Measurements from ENCODE around the gene OTOA. TPM values are rescaled to one million over a fixed set of nuclear protein-coding genes. Genes with fewer than 3 reads are reported as not detected.

OTOA gene
- total RNA-seq, 1 donor from 2014 or later: 0.11 TPM

DNA sequence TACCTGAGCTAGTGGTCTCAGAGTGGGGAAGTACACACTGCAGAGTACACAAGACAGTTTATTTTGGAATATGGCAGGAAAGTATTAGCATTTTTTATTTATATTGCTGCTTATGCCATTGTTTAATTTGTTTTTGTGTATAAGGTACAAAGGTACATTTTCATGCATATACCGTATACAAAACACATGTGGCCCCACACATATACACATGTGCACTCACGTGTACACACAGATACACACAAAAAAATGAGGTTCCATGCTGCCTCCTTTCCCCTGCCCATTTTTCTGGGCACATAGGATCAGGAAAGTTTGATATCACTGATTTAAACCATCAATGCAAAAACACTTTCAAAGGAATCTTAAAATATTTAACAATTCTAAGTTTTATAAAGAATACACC lies 24.3 kb upstream of the OTOA start:
- intact Hi-C loops (cut with micrococcal nuclease): no loop called here

DNA sequence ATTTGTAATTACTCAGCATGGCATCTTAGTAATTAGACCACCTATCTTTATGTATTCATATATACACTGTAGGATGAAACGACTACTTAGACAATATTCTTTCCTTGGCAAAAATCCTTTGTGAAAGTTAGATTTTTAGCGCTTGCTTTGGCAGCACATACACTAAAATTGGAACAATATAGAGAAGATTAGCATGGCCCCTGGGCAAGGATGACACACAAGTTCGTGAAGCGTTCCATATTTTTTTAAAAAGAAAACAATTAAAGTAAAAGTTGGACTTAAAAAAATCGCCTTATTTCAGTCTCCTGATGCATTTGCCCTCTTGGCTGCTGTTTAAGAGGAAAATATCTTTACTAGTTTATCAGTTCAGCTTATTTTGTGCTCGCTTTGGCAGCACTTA lies 21.9 kb upstream of the OTOA start:
- intact Hi-C loops (cut with micrococcal nuclease): loop anchor here (10.0 kb wide), 1 partner anchor 137 kb away; no protein-coding TSS in a partner anchor

DNA sequence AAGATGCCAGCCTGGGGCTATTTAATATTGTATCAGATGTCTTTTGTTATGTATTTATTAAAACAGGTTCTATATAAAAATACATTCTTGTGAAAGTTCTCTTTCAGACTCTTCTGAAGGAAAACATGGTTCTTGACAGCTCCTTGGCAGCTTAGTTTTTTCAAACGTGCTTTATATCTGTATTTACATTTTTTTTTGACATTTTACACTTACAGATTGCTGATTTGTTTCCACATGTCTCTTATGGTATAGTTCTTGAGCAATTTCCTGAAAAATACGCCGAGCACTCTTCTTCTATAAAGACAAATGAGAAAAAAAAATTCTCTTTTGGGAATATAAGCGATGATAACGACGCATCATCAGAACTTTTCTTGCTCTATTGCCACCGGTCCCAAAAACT lies 20.9 kb upstream of the OTOA start:
- intact Hi-C loops (cut with micrococcal nuclease): loop anchor here (10.0 kb wide), 1 partner anchor 138 kb away; no protein-coding TSS in a partner anchor

DNA sequence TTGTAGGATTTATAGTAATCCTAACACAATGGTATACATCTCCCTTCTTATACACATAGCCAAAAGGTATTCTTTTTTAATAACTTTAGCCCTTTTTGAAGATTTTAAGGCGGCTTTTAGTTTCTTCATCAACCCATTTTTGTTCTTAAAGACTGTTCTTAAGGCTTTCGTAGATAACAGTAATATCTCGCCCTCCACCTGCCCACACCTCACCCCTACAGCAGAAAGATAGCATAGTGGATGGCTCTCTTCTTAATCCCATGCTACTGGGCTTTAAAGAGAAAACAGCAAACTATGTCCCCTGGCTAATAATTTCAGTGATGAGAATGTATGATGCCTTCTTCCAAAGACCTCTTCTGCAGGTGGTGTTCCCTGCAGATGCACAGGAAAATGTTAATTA lies 20.0 kb upstream of the OTOA start:
- intact Hi-C loops (cut with micrococcal nuclease): loop anchor here (10.0 kb wide), 1 partner anchor 139 kb away; no protein-coding TSS in a partner anchor

DNA sequence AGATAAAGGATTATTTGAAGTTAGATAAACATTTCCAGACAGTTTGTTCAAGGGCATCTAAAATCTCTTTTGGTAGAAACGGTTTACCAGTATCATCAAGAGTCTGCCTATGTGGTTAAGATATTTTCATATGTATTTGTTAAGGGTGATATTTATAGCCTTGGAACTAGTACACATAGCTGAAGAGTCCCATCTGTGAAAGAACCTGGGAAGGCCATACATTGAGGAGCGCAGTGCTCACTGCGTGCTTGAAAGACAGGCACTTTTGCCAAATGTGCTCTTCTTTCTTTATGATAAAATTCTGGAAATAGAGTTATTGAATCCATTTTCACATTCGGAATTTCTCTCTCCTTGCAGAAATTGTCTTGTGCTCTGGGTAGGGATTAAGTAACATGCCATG lies 19.1 kb upstream of the OTOA start:
- intact Hi-C loops (cut with micrococcal nuclease): loop anchor here (1.0 to 10.0 kb wide), 5 partner anchors 45 to 653 kb away; partner anchors contain the start of genes METTL9, POLR3E and UQCRC2

DNA sequence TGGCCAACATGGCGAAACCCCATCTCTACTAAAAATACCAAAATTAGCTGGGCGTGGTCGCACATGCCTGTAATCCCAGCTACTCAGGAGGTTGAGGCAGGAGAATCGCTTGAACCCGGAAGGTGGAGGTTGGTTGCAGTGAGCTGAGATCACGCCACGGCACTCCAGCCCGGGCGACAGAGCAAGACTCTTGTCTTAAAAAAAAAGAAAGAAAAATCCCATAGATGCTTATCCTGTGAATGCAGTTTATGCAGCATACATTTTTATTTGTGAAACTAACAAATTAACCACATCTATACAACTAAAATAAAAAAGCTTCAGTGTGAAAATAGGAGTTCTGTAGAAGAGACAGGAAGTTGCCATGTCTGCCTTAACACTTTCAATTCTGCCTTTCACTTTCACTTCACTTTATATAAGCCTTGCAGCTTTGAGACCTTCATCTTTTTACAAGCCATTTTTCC lies 18.5 kb upstream of the OTOA start:
- intact Hi-C loops (cut with micrococcal nuclease): loop anchor here (1.0 to 10.0 kb wide), 5 partner anchors 46 to 652 kb away; partner anchors contain the start of genes METTL9, POLR3E and UQCRC2

DNA sequence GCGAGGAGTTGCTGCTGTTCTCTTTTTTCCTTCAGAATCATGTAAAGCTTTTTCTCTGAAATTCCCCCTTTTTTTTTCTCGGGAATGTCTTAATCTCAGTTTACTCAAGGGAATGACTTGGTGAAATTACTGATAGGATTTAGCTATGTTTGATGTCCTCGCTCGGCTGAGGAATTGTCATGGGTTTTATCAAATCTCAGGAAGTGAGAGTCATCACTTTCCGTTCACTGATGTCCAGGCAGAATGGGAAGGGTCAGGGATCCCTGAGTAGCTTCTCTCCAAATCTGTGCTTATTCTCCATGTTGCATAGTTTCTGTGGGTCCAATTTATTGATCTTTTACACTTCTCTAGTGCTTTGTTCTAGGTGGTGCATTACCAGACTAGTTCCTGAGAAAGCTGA lies 17.7 kb upstream of the OTOA start:
- intact Hi-C loops (cut with micrococcal nuclease): loop anchor here (5.0 to 10.0 kb wide), 4 partner anchors 141 to 651 kb away; partner anchors contain the start of genes POLR3E and UQCRC2

DNA sequence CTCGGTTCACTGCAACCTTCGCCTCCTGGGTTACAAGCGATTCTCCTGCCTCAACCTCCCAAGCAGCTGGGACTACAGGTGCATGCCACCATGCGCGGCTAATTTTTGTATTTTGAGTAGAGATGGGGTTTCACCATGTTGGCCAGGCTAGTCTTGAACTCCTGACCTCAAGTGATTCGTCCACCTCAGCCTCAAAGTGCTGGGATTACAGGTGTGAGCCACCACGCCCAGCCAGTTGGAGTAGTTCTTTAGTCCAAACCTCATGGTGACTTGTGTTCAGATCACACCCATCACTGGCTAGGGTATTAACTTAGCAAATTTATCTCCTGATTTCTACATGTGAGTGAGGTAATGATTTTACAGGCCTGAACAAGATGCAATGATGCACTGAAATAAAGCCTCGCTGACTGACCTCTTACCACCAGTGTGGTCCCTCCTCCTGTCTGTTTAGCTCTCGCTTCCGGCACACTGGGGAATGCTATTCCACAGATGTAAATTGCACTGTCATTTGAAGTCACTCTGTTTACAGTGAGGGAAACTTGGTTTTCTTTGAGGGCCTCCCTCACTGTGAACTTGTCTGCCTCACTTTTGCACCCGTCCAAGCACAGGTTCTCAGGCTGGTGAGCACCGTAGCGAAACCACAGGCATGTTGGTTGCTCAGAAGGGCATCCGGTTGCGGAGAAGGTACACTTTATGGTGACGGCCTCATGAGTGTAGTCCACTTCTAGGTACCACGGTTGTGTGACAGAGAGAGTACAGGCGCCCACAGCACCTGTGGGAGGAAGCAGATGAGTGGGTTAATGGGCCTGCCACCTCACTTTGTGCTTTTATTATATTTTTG lies 16.8 kb upstream of the OTOA start:
- intact Hi-C loops (cut with micrococcal nuclease): loop anchor here (5.0 to 10.0 kb wide), 4 partner anchors 142 to 650 kb away; partner anchors contain the start of genes POLR3E and UQCRC2

DNA sequence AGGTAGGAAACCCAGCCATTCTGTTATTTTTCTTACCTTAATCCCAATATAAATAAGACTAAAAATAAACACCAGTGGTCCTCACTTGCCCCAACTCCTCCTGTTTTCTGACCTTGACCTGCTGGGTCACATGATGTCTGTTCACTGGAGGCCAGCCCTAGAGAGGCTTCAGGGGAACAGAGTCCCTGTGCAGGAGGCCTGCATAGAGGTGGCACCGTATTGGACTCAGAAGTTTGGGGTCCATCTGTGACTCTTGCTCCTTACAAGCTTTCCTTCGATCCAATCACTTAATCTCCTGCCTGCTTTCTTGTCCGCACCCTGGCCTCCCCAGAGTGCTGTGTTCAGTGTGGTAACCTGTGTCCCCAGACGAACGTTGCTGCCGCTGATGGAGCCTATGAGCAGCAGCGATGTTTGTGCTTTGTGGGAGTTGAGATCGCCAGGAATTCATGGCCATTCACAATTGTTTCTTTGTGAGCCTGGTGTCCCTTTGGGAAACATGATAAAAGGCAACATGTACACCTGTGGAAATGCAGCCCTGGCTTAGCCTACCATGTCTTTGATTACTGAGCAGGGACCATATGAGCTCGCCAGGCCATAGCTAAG lies 16.1 kb upstream of the OTOA start:
- intact Hi-C loops (cut with micrococcal nuclease): loop anchor here (5.0 to 10.0 kb wide), 4 partner anchors 143 to 650 kb away; partner anchors contain the start of genes POLR3E and UQCRC2

DNA sequence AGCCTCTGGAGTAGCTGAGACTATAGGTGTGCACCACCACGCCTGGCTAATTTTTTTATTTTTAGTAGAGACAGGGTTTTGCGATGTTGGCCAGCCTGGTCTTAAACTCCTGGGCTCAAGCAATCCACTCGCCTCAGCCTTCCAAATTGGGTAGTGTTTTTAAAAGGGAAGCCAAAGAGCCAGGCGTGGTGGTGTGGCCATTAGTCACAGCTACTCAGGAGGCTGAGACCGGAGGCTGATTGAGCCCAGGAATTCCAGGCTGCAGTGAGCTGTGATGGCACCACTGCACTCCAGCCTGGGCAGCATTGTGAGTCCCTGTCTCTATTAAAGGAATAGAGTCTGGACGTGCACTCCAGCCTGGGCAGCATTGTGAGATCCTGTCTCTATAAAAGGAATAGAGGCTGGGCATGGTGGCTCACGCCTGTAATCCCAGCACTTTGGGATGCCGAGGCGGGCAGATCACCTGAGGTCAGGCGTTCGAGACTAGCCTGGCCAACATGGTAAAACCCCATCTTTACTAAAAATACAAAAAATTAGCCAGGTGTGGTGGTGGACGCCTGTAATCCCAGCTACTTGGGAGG lies 13.9 kb upstream of the OTOA start:
- intact Hi-C loops (cut with micrococcal nuclease): loop anchor here (5.0 to 10.0 kb wide), 4 partner anchors 145 to 647 kb away; partner anchors contain the start of genes POLR3E and UQCRC2

DNA sequence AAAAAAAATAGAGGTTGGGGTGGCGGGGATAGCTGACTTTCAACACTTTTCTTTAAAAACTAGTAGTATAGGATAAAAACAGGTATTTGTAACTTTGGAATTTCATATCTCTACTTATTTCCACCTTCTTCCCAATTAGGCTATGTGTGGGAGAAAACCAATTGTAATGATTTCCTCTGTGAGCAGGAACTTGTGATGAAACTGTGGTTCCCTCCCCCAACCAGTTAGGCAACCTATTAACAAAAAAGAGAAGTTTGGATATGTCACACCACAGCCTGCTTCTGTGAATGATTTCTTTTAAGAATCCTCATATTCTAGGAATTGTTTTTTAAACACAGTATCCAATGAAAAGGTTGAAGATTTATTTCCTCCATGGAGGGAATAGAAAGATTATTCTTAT lies 13.2 kb upstream of the OTOA start:
- intact Hi-C loops (cut with micrococcal nuclease): no loop called here

DNA sequence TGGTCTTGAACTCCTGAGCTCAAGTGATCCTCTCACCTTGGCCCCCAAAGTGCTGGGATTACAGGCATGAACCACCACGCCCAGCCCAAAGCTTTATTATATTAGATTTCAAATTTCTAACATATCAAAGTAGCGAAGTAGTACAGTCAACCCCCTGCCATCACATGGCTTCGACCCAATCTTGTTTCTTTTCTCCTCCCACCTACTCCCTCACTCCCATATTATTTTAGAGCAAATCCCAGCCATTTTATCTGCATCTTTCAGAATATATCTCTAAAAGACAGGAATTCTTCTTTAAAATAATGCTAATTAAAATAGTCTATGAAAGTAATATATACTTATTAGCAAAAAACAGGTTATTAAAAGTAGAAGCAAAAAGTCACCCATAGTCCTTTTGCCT lies 12.3 kb upstream of the OTOA start:
- intact Hi-C loops (cut with micrococcal nuclease): no loop called here

DNA sequence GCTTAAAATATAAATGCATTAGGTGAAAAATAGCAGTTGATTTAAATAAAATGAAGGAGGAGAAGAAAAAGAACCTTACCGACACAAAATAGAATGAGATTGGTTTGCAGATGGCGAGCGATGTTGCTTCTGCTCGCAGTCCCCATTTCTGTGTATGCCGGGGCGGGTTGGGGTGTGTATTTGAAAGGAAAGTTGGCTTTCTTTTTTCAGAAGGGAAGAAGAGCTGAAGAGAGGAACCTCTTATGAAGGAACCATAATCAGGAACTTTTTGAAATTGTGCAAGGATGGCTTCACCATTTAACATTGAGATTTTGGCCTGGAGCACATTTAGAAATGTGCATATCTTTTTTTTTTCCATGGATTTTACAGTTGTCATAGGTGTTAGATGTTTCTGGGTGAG lies 11.3 kb upstream of the OTOA start, which contains the start of gene IGSF6:
IGSF6 (minus strand) TSS at position 156 of the 400 bp plus-strand sequence; CDS start at position 146, 10 bp downstream.
- intact Hi-C loops (cut with micrococcal nuclease): no loop called here

DNA sequence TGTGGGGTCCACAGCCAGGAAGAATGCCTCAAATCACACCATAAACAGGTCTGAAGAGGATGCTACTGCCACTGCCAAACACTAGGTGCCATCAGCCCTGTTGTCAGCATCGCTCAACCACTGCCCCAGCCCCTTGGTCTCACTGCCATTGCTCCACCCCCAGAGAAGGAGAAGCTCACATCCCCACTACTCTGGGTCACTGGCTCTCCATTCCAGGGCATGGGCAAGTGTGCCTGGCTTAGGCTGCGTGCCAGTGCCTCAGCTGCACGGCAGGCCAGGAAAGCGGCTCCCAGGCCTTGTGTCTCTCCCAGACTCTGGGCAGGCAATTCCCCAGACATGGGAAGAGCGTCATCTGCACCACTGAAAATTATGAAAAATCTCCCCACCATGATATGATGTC lies 10.2 kb upstream of the OTOA start:
- intact Hi-C loops (cut with micrococcal nuclease): no loop called here

DNA sequence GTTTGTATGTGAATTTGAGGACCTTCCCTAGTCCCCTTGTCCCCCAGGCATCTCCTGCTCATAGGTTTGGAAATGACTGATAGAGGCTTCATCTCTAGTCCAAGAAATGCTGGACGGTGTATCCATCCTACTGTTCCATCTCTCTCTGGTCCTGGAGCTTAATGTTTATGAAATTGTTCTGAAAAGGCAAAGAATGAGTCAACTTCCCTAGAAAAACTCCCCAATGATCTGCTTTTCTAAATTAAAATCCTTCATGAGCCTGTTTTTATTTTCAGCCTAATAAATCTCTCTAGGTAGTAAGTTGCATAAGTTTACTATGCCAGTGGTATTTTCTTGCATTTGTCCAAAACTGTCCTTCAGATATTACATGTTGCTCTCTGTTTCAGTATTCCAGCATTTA lies 9.3 kb upstream of the OTOA start:
- intact Hi-C loops (cut with micrococcal nuclease): no loop called here

DNA sequence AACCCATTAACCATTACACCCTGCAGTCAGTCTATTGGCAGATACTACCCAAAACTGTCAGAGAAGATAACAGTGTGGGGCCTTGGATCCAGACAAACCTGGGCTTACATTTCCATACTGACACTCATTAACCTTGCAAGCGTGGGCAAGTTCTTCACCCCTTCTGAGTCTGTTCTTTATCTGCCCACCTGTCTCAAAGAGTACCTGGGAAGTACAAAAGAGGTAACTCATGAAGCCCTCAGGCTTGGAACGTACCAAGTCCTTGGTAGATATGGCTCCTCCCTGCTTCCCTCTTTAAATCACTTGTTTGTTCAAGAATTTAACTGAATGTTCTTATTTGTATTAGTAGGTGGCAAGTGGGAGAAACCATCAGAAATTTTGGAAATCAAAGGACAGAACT lies 8.9 kb upstream of the OTOA start:
- intact Hi-C loops (cut with micrococcal nuclease): no loop called here

DNA sequence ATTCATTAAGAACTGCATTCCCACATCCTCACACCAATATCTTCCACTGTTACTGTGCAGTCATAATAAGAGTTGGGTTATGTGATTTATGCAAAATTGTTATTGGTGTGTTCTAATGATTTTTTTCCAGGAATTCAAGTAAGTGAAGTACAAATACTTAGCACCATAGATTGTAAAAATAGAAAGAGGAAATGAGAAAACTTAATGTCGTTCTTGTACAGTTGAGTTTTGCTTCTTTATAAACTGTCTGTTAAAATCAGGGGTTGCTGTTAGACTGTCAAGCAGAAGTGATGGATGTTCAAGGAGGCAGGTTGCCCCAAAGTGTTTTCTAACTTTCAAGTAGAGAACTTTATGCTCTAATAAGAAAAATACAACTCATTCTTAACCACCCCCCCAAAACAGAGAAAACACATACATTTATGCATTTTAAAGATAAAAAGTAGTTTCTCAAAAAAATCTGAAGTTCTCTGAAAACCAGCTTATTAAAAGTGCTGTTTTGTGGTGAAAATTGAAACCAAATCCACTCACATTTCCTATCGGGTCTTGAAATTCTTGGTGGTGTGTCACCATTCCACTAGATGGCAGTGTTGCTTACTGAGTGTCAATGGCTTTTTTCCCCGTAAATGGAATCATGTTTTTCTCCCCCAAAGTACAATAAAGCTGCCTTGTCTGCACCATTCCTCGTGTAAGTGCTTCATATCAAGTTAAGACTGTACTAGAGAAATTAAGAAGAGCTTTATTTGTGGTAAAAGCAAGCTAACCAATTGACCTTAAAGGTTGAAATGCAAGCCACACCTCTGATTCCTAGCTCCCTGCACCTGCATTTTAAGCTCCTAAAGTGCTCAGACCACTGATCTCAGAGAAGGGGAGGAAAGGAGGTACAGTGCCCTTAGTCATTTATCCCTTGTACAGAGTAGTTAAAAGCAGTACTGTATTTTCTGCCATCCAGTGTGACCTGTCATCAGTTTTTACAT lies 6.7 kb upstream of the OTOA start:
- intact Hi-C loops (cut with micrococcal nuclease): loop anchor here (1.0 kb wide), 1 partner anchor 51 kb away; no protein-coding TSS in a partner anchor

DNA sequence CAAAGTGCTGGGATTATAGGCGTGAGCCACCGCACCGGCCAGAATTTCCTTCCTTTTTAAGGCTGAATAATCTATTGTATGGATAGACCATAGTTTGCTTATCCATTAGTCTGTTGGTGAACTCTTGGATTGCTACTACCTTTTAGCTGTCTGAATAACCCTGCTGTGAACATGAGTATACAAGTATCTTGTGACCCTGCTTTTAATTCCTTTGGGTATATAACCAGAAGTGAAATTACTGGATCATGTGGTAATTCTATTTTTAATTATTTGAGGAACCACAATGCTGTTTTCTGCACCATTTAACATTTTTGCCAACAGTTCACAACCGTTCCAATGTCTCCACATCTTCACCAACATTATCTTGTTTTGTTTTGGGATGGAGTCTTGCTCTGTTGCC lies 4.6 kb upstream of the OTOA start:
- intact Hi-C loops (cut with micrococcal nuclease): no loop called here

DNA sequence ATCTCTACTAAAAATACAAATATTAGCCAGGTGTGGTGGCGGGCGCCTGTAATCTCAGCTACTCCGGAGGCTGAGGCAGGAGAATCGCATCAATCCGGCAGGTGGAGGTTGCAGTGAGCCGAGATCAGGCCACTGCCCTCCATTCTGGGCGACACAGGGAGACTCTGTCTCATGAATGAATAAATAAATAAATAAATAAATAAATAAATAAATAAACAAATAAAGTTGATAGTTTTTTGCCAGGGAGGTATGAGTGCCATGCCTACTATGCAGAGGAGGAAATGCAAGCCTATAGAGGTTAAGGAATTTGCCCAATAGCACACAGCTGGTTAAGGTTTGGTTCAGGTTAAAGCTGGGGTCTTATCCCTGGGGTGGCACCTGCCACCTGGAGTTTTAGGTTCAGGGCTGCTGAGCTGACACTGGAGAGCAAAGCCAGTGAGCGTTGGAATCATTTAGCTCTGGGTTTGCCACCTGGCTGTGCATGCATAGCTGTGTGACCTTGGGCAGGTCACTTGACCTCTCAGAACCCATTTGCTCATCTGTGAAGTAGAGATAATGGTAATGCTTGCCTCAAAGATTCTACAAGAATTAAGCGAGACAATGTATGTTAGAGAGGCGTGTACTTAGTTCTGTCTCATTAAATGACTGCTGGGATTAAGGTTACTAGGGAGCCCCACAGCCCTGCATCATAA lies 1.2 kb downstream of the OTOA start:
- intact Hi-C loops (cut with micrococcal nuclease): no loop called here

DNA sequence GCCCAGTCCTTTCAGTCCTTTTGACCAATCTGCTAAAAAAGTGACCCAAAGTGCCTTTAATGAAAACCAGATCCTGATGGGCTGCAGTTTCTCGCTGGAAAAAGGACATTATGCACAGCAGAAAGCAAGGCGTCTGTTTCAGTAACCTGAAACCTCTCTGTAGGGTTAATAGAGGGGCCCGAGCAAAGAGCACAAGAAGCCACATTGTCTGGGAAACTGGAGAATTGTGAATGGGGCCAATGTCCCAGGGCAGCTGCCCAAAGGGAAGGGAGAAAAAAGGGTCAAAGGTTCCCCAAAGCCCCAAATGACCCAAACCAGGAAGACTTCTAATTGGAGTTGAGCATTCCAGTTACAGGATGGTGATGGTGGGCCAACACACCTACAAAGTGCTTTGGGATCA lies 3.0 kb downstream of the OTOA start:
- intact Hi-C loops (cut with micrococcal nuclease): no loop called here
